ENCODE measurements around the gene SMPD4.

DNA sequence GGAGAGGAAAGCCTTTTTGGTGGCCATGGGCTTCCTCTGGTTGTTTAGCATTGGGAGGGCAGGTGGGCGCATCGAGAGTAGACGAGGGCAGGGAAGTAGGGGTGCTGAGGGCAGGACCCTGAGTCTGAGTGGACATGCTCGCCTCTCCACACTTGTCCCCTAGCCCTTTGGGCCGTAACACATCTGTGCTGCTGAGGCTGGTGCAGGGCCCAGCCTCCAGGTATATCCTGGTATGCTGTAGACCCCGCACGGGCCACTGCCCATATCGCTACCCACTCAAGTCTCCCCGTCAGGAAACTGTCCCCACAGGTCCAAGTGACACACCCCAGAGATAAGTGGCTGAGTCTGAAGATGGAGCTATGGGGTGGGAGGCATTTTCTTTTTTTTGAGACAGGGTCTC, 22.8 kb downstream of the SMPD4 start:
- TF ChIP-seq EZH2phosphoT487 (IDR thresholded peaks at IDR 0.05; ENCODE audit: insufficient read depth, low read depth): no peak
- TF ChIP-seq EZH2 (IDR thresholded peaks at IDR 0.05; ENCODE audit: insufficient read depth, poor library complexity, severe bottlenecking): no peak
